KMS-11 (cell line): ENCODE measurements around the gene EML4.

Experiments
- H2AFZ ChIP-seq: fragments of 200-600 bp; sonication (generic); 2 replicates; pipeline ENCODE4 v1.6.1; 2016; ENCODE audit warnings: antibody characterized with exemption, mixed run types, low read depth
- H3K27ac ChIP-seq: fragments of 200-600 bp; sonication (generic); 2 replicates; pipeline ENCODE4 v1.6.1; 2016; ENCODE audit warnings: mild to moderate bottlenecking, mixed run types
- H3K27me3 ChIP-seq: fragments of 200-600 bp; sonication (generic); 2 replicates; pipeline ENCODE4 v1.6.1; 2017; ENCODE audit warnings: mild to moderate bottlenecking, low read depth, mixed run types, moderate library complexity; ENCODE audit not compliant: insufficient read depth
- H3K36me3 ChIP-seq: fragments of 200-600 bp; sonication (generic); 2 replicates; pipeline ENCODE4 v1.6.1; 2017; ENCODE audit warnings: mild to moderate bottlenecking, mixed run types; ENCODE audit not compliant: insufficient read depth
- H3K4me1 ChIP-seq: fragments of 200-600 bp; sonication (generic); 2 replicates; pipeline ENCODE4 v1.6.1; 2016; ENCODE audit warnings: mild to moderate bottlenecking, low read depth, mixed run types; ENCODE audit not compliant: poor library complexity, severe bottlenecking
- H3K4me2 ChIP-seq: fragments of 200-600 bp; sonication (generic); 2 replicates; pipeline ENCODE4 v1.7.0; 2016; ENCODE audit warnings: mild to moderate bottlenecking, mixed run types
- H3K4me3 ChIP-seq: fragments of 200-600 bp; sonication (generic); IDR thresholded peaks from 2 replicates; pipeline ENCODE4 v1.6.1; 2017; ENCODE audit warnings: low read depth, low read length, mixed read lengths; ENCODE audit not compliant: insufficient read depth
- H3K79me2 ChIP-seq: fragments of 200-600 bp; sonication (generic); 2 replicates; pipeline ENCODE4 v1.6.1; 2016; ENCODE audit warnings: low read depth, mixed run types; ENCODE audit not compliant: insufficient read depth
- H3K9ac ChIP-seq: fragments of 200-600 bp; sonication (generic); 2 replicates; pipeline ENCODE4 v1.6.1; 2016; ENCODE audit warnings: mild to moderate bottlenecking, mixed run types
- H4K20me1 ChIP-seq: fragments of 200-600 bp; sonication (generic); 2 replicates; pipeline ENCODE4 v1.6.1; 2016; ENCODE audit warnings: mild to moderate bottlenecking, mixed run types; ENCODE audit not compliant: insufficient read depth
- TF ChIP-seq, protein P1 (sequence below): fragments of 200-600 bp; sonication (generic); conservative IDR thresholded peaks from 2 replicates; pipeline ENCODE4 v1.6.1; 2017; ENCODE audit warnings: low read depth, mild to moderate bottlenecking, antibody characterized with exemption, low read length, moderate library complexity, mixed read lengths

The EML4 gene

DNA sequence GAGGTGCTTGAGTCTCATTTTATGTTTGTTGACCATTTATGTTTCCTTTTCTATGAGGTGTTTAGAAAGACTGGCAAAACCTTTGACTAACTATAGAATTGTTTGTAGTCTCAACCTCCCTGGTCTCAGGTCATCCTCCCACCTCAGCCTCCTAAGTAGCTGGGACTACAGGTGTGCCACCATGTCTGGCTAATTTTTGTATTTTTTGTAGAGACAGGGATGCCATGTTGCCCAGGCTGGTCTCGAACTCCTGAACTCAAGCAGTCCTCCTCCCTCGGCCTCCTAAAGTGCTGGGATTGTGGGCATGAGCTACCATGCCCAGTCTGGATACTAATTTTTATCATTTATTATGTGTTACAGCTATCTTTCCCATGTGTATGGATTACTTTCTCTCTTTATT is 67.8 kb downstream of the EML4 start:
- Histone ChIP-seq H3K36me3 (no peaks in the 10 kb centered on the region), H3K9ac (no peak overlapping the region), H3K4me3 (no peak overlapping the region), H4K20me1 (peaks cover 39% of the 10 kb centered on the region), H3K79me2 (peaks cover 97% of the 10 kb centered on the region), H3K27me3 (no peaks in the 10 kb centered on the region), H2AFZ (no peak overlapping the region), H3K4me2 (no peak overlapping the region), H3K27ac (no peak overlapping the region), H3K4me1 (no peaks in the 10 kb centered on the region)
- TF ChIP-seq, protein P1, sequence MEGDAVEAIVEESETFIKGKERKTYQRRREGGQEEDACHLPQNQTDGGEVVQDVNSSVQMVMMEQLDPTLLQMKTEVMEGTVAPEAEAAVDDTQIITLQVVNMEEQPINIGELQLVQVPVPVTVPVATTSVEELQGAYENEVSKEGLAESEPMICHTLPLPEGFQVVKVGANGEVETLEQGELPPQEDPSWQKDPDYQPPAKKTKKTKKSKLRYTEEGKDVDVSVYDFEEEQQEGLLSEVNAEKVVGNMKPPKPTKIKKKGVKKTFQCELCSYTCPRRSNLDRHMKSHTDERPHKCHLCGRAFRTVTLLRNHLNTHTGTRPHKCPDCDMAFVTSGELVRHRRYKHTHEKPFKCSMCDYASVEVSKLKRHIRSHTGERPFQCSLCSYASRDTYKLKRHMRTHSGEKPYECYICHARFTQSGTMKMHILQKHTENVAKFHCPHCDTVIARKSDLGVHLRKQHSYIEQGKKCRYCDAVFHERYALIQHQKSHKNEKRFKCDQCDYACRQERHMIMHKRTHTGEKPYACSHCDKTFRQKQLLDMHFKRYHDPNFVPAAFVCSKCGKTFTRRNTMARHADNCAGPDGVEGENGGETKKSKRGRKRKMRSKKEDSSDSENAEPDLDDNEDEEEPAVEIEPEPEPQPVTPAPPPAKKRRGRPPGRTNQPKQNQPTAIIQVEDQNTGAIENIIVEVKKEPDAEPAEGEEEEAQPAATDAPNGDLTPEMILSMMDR, result no peak

DNA sequence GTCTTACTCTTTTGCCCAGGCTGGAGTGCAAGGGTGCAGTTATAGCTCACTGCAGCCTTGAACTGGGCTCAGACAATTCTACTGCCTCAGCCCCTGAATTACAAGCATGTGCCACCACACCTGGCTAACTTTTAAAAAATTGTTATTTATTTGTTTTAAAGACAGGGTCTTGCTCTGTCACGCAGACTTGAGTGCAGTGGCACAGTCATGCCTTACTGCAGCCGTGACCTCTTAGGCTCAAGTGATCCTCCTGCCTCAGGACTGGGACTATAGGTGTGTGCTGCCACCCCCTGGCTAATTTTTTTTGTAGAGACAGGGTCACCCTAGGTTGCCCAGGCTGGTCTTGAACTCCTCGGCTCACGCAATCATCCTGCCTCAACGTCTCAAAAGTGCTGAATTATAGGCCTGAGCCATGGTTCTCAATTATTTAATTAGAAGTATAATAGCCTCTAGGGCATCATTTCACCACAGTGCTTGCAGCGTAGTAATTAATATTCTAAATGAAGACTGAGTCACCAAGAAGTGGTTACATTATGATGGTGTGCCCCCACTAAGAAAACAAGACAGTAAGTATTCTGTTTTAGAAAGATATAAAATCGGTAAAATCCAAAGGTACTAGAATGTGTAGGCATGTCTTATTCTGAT is 69.6 kb downstream of the EML4 start:
- H3K4me3 ChIP-seq, result no peak overlapping the region
- H3K4me2 ChIP-seq, result no peak overlapping the region
- no peak overlapping the region for H3K9ac ChIP-seq
- H4K20me1 ChIP-seq, result peaks cover 42% of the 10 kb centered on the region
- H3K27ac ChIP-seq, result no peak overlapping the region
- no peaks in the 10 kb centered on the region for H3K36me3 ChIP-seq
- H3K4me1 ChIP-seq, result no peaks in the 10 kb centered on the region
- peaks cover 97% of the 10 kb centered on the region for H3K79me2 ChIP-seq
- H3K27me3 ChIP-seq, result no peaks in the 10 kb centered on the region
- TF ChIP-seq, protein P1, result peak; percentile 63
- no peak overlapping the region for H2AFZ ChIP-seq

DNA sequence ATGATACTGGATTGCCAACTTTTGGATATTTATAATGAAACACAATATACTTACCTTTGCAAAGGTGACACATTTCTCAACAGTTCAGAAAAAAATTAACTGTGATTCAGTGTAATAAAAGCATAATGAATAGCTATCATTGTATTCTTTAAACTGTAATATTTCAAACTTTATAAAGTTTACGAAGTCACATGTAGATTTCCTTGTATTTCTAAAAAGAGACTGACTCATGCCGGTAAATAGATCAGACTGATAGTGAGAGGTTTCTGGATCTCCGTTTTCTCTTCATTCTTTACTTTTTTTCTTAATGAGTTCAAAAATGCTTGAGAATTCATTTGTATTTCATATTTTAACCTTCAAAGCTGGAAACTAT is 70.1 kb downstream of the EML4 start:
- Histone ChIP-seq H4K20me1 (peaks cover 47% of the 10 kb centered on the region), H3K27me3 (no peaks in the 10 kb centered on the region), H3K9ac (no peak overlapping the region), H3K4me3 (no peak overlapping the region), H3K79me2 (peaks cover 97% of the 10 kb centered on the region), H3K4me1 (no peaks in the 10 kb centered on the region), H3K36me3 (no peaks in the 10 kb centered on the region), H3K4me2 (no peak overlapping the region), H3K27ac (no peak overlapping the region), H2AFZ (no peak overlapping the region)
- TF ChIP-seq, protein P1, result no peak

DNA sequence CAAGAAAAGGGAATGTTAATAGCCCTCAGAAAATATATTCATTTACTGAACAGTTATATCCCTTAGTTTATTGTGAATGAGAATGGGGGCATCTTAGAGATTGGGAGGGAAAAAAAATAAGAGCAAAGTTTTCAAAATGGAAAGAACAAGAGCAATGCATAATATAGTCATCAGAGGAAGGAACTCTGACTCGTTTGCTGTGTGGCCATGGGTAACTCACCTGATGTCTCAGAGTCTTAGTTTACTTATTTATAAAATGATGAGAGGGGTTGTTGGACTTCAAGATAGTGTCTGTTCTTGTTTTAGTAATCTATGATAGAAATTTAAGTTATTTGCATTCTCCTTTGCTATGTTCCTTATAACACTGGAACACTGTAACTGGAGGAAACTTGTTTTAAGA is 70.7 kb downstream of the EML4 start:
- H3K79me2 ChIP-seq, result peaks cover 97% of the 10 kb centered on the region
- H3K4me2 ChIP-seq, result no peak overlapping the region
- no peaks in the 10 kb centered on the region for H3K4me1 ChIP-seq
- no peak overlapping the region for H3K4me3 ChIP-seq
- H2AFZ ChIP-seq, result no peak overlapping the region
- H4K20me1 ChIP-seq, result peaks cover 49% of the 10 kb centered on the region
- H3K27ac ChIP-seq, result no peak overlapping the region
- no peaks in the 10 kb centered on the region for H3K36me3 ChIP-seq
- H3K9ac ChIP-seq, result no peak overlapping the region
- no peaks in the 10 kb centered on the region for H3K27me3 ChIP-seq
- TF ChIP-seq, protein P1, result no peak
